Measurements from ENCODE around the gene NEO1.

- TF ChIP-seq EZH2phosphoT487 (IDR thresholded peaks at IDR 0.05; ENCODE audit: low read depth, severe bottlenecking, unreplicated experiment) (no peak), CTCF (IDR thresholded peaks at IDR 0.05; ENCODE audit: poor library complexity) (no peak), EZH2 (IDR thresholded peaks at IDR 0.05; ENCODE audit: borderline replicate concordance) (no peak)
Observed at GRCh38 chr15:73345658-73346057, 293.4 kb downstream of the NEO1 start.

Measured in hepatocyte (in vitro differentiated cells).